GM19023 (cell line): ENCODE data around the gene IGF1R.

Experiments
- ATAC-seq: cut with Tn5 transposase; IDR thresholded peaks from one replicate; pipeline ENCODE4 v1.9.1; 2021; ENCODE audit warnings: mild to moderate bottlenecking, moderate library complexity; ENCODE audit not compliant: unreplicated experiment

Gene IGF1R

GRCh38 chr15:98901434-98902072 lies 253.2 kb downstream of the IGF1R start:
- no peak for ATAC-seq

- ATAC-seq = no peak
Observed at GRCh38 chr15:98902931-98903330, 254.6 kb downstream of the IGF1R start.

- no peak for ATAC-seq
Observed at GRCh38 chr15:98903377-98904018, 255.2 kb downstream of the IGF1R start.

- ATAC-seq = no peak
Observed at GRCh38 chr15:98904544-98904943, 256.2 kb downstream of the IGF1R start.

- ATAC-seq = no peak
Observed at GRCh38 chr15:98905963-98906711, 257.8 kb downstream of the IGF1R start.

- ATAC-seq = no peak
Observed at GRCh38 chr15:98906712-98907083, 258.4 kb downstream of the IGF1R start.

GRCh38 chr15:98907927-98908471 lies 259.7 kb downstream of the IGF1R start:
- ATAC-seq = no peak

GRCh38 chr15:98909968-98910885 lies 261.9 kb downstream of the IGF1R start:
- ATAC-seq = no peak

GRCh38 chr15:98914626-98915025 lies 266.3 kb downstream of the IGF1R start:
- ATAC-seq = no peak

GRCh38 chr15:98916826-98917225 lies 268.5 kb downstream of the IGF1R start:
- ATAC-seq = no peak

- ATAC-seq = no peak
Observed at GRCh38 chr15:98917417-98917816, 269.1 kb downstream of the IGF1R start.

- ATAC-seq = no peak
Observed at GRCh38 chr15:98920091-98920880, 271.9 kb downstream of the IGF1R start.

GRCh38 chr15:98923171-98923570 lies 274.8 kb downstream of the IGF1R start:
- ATAC-seq = no peak

- ATAC-seq = no peak
Observed at GRCh38 chr15:98923579-98923978, 275.2 kb downstream of the IGF1R start.

- no peak for ATAC-seq
Observed at GRCh38 chr15:98924401-98925049, 276.2 kb downstream of the IGF1R start.

- ATAC-seq = no peak
Observed at GRCh38 chr15:98926236-98926635, 277.9 kb downstream of the IGF1R start.

GRCh38 chr15:98927022-98927421 lies 278.7 kb downstream of the IGF1R start:
- ATAC-seq = no peak

GRCh38 chr15:98927996-98928395 lies 279.7 kb downstream of the IGF1R start:
- no peak for ATAC-seq

GRCh38 chr15:98930576-98930975 lies 282.2 kb downstream of the IGF1R start:
- ATAC-seq = no peak
